IMR-90 (cell line): ENCODE measurements around the gene SMIM14. TPM values are rescaled to one million over a fixed set of nuclear protein-coding genes. Genes with fewer than 3 reads are reported as not detected.

Experiments
- ATAC-seq: fragments of 200-7000 bp; cut with Tn5 transposase; 2 replicates; pipeline ENCODE4 v1.9.1; 2020; ENCODE audit warnings: low read depth, mild to moderate bottlenecking, moderate library complexity
- BruUV-seq: library from RNA; stranded (reverse); fragments of 400-500 nt; replicated peaks from 2 replicates; lab custom pipeline; 2021; lab: Mats Ljungman, UMichigan
- CTCF ChIA-PET: fragments of 300-600 bp; formaldehyde crosslinking; extraction: SDS; loops from one replicate; lab custom pipeline; 2021; ENCODE audit warnings: antibody characterized with exemption; lab: Yijun Ruan, JAX
- POLR2A ChIA-PET: fragments of 300-600 bp; sonication (Branson Sonifier 250); formaldehyde crosslinking; loops from one replicate; lab custom pipeline; 2022; ENCODE audit warnings: antibody characterized with exemption; ENCODE audit not compliant: unreplicated experiment; lab: Charles Lee
- DNase-seq: peaks from one replicate; pipeline ENCODE4 v3.0.0; 2013
- H2AFZ ChIP-seq: replicated peaks from 2 replicates; pipeline ENCODE3; 2013; ENCODE audit warnings: low read length, mild to moderate bottlenecking; ENCODE audit not compliant: poor library complexity
- H2AK5ac ChIP-seq: 2 replicates; pipeline ENCODE4 v1.6.1; 2013; ENCODE audit warnings: low read depth, low read length, inconsistent platforms
- H2AK9ac ChIP-seq: replicated peaks from 2 replicates; pipeline ENCODE3; 2013; ENCODE audit warnings: mild to moderate bottlenecking, low read depth, low read length, moderate library complexity; ENCODE audit not compliant: poor library complexity
- H2BK120ac ChIP-seq: 2 replicates; pipeline ENCODE4 v1.6.1; 2013; ENCODE audit warnings: low read depth, low read length, inconsistent platforms
- H2BK15ac ChIP-seq: 3 replicates; pipeline ENCODE4 v1.6.1; 2013; ENCODE audit warnings: low read depth, low read length, inconsistent platforms
- H2BK20ac ChIP-seq: 2 replicates; pipeline ENCODE4 v1.6.1; 2013; ENCODE audit warnings: low read depth, mild to moderate bottlenecking, inconsistent platforms, low read length, moderate library complexity
- H2BK5ac ChIP-seq: 2 replicates; pipeline ENCODE4 v1.6.1; 2013; ENCODE audit warnings: mild to moderate bottlenecking, low read depth, low read length, inconsistent platforms; ENCODE audit not compliant: poor library complexity, severe bottlenecking
- H3K14ac ChIP-seq: replicated peaks from 2 replicates; pipeline ENCODE4 v1.6.1; 2013; ENCODE audit warnings: low read depth, low read length, inconsistent platforms
- H3K18ac ChIP-seq: 2 replicates; pipeline ENCODE4 v1.6.1; 2013; ENCODE audit warnings: low read depth, low read length, control low read depth
- H3K23ac ChIP-seq: 2 replicates; pipeline ENCODE4 v1.6.1; 2013; ENCODE audit warnings: low read depth, low read length, inconsistent platforms
- H3K27ac ChIP-seq: 2 replicates; pipeline ENCODE4 v1.5.1; 2013; ENCODE audit warnings: mild to moderate bottlenecking, control low read depth, low read length; ENCODE audit not compliant: insufficient read depth
- H3K27me3 ChIP-seq: 2 replicates; pipeline ENCODE4 v1.6.1; 2013; ENCODE audit warnings: low read length; ENCODE audit not compliant: control insufficient read depth, insufficient read depth
- H3K36me3 ChIP-seq: 2 replicates; pipeline ENCODE4 v1.6.1; 2013; ENCODE audit warnings: low read length, mixed read lengths; ENCODE audit not compliant: control insufficient read depth, insufficient read depth
- H3K4ac ChIP-seq: 2 replicates; pipeline ENCODE4 v1.6.1; 2013; ENCODE audit warnings: low read depth, low read length, inconsistent platforms
- H3K4me1 ChIP-seq: 2 replicates; pipeline ENCODE4 v1.6.1; 2013; ENCODE audit warnings: low read length, mixed read lengths; ENCODE audit not compliant: control insufficient read depth, insufficient read depth
- H3K4me2 ChIP-seq: 2 replicates; pipeline ENCODE4 v1.6.1; 2013; ENCODE audit warnings: low read depth, mild to moderate bottlenecking, control low read depth, low read length, moderate library complexity
- H3K4me3 ChIP-seq: 2 replicates; pipeline ENCODE4 v1.5.1; 2013; ENCODE audit warnings: low read depth, mild to moderate bottlenecking, control low read depth, low read length, moderate library complexity; ENCODE audit not compliant: insufficient read depth
- H3K56ac ChIP-seq: 2 replicates; pipeline ENCODE4 v1.6.1; 2013; ENCODE audit warnings: low read length, inconsistent platforms; ENCODE audit not compliant: insufficient read depth; ENCODE audit errors: extremely low read depth
- H3K79me1 ChIP-seq, 2 experiments: 2 replicates each; pipeline ENCODE4 v1.6.1; 2013; ENCODE audit warnings: low read length in 2 of 2, inconsistent platforms in 1 of 2, low read depth in 1 of 2
- H3K9ac ChIP-seq: 2 replicates; pipeline ENCODE4 v1.6.1; 2013; ENCODE audit warnings: low read depth, low read length, control low read depth
- H3K9me1 ChIP-seq: 2 replicates; pipeline ENCODE4 v1.6.1; 2013; ENCODE audit warnings: low read length, inconsistent platforms; ENCODE audit not compliant: insufficient read depth
- H3K9me3 ChIP-seq: 2 replicates; pipeline ENCODE4 v1.6.1; 2013; ENCODE audit warnings: low read length; ENCODE audit not compliant: control insufficient read depth, insufficient read depth
- H4K20me1 ChIP-seq: 2 replicates; pipeline ENCODE4 v1.6.1; 2013; ENCODE audit warnings: low read length, inconsistent platforms; ENCODE audit not compliant: insufficient read depth
- H4K5ac ChIP-seq: 2 replicates; pipeline ENCODE4 v1.6.1; 2013; ENCODE audit warnings: mild to moderate bottlenecking, low read depth, low read length, control low read depth
- H4K8ac ChIP-seq, 2 experiments: 2 replicates each; pipeline ENCODE4 v1.6.1; 2013; ENCODE audit warnings: low read depth in 2 of 2, low read length in 2 of 2, control low read depth in 1 of 2, inconsistent platforms in 1 of 2
- H4K91ac ChIP-seq: 2 replicates; pipeline ENCODE4 v1.6.1; 2013; ENCODE audit warnings: low read depth, low read length, inconsistent platforms; ENCODE audit not compliant: insufficient read depth
- CHD1 ChIP-seq: IDR thresholded peaks from 2 replicates; pipeline ENCODE4 v1.6.1; 2012; ENCODE audit warnings: low read depth, low read length, improper control_type of control experiment
- FOS ChIP-seq: fragments of 150-350 bp; IDR thresholded peaks from 2 replicates; pipeline ENCODE4 v1.6.1; 2016; ENCODE audit warnings: low read depth, low read length
- MAFK ChIP-seq: IDR thresholded peaks from 2 replicates; pipeline ENCODE4 v1.6.1; 2012; ENCODE audit warnings: low read depth, low read length, improper control_type of control experiment
- SMC3 ChIP-seq: fragments of 150-350 bp; IDR thresholded peaks from 2 replicates; pipeline ENCODE4 v1.6.1; 2016; ENCODE audit warnings: low read depth, mild to moderate bottlenecking, antibody characterized with exemption, low read length, moderate library complexity
- WGBS, 2 experiments: methylation state at CpG; one replicate each; pipeline versions ENCODE4 v1.1.5 to v1.1.7; 2013; ENCODE audit warnings: missing lambda C conversion rate in 2 of 2; ENCODE audit not compliant: insufficient read length in 1 of 2; ENCODE audit errors: extremely low coverage in 2 of 2; 5-methylcytosine and 5-hydroxymethylcytosine counted together
- dilution Hi-C: fragments of 300-500 bp; cut with HindIII; formaldehyde crosslinking; loops from one replicate; pipeline ENCODE4 v1.14.3; 2018; ENCODE audit warnings: low sequenced_read_pairs; ENCODE audit not compliant: unreplicated experiment
- in situ Hi-C: fragments of 300-500 bp; cut with MboI; formaldehyde crosslinking; loops from 3 replicates; pipeline ENCODE4 v1.14.3; 2019; ENCODE audit warnings: low sequenced_read_pairs, inconsistent platforms, mixed read lengths
- intact Hi-C: fragments of 100-400 bp; cut with micrococcal nuclease; formaldehyde crosslinking; loops from 2 replicates; pipeline ENCODE4 v1.10.0; 2022
- polyA plus RNA-seq, 3 experiments: library from polyadenylated mRNA; depleted of rRNA; stranded (reverse); fragments of >200 nt; gene quantifications; 2 replicates each; pipeline ENCODE4 v1.2.3, GENCODE V29; 2012; ENCODE audit warnings: low replicate concordance in 1 of 3
- total RNA-seq: library from RNA; depleted of rRNA; stranded (reverse); fragments of >200 nt; gene quantifications from 2 replicates; pipeline ENCODE4 v1.2.3, GENCODE V29; 2012

The SMIM14 gene
- total and polyA plus RNA-seq, 2 of the 4 experiments (the other 2 are of a cell fraction): 15.6 to 20.9 TPM

DNA sequence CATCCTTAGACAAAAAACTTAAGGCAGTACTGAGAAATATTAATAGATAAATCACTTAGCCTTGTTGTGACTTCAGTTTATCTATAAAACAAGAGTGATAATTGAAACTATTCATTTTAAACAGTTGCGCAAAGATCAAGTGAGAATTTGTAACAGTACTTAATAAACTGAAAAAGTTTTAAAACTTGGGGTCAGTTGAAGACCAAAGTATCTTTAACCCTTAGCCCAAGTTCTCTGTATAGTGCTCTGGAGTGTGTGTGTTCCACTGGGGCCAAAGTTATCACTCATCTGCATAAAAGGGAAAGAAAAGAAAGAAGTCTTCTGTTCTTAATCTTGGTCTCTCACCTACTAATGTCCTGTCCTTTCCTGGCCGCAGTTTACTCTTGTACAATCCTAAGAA lies 11.3 kb downstream of the SMIM14 start:
- H3K14ac ChIP-seq: no peak overlapping the region
- H3K9me3 ChIP-seq: no peaks in the 10 kb centered on the region
- dilution Hi-C loops: no loop called here
- POLR2A ChIA-PET: no interaction called here
- 0 out of 2 replicates have a peak, but pooled peaks cover 1% of the 10 kb centered on the region for H3K4me1 ChIP-seq
- no peak overlapping the region for H3K18ac ChIP-seq
- H3K36me3 ChIP-seq: peaks cover 5% of the 10 kb centered on the region; the same call in 1 of the 2 replicates
- H3K4me2 ChIP-seq: no peak overlapping the region
- H3K4me3 ChIP-seq: no peak overlapping the region
- H3K23ac ChIP-seq: no peak overlapping the region
- no peak overlapping the region for H3K27ac ChIP-seq
- H2AK5ac ChIP-seq: no peak overlapping the region
- no peak overlapping the region for H3K4ac ChIP-seq
- H4K20me1 ChIP-seq: no peaks in the 10 kb centered on the region
- ATAC-seq (no peak), DNase-seq (no peak)
- H2BK15ac ChIP-seq: no peak overlapping the region
- no peak overlapping the region for H4K5ac ChIP-seq
- H2BK20ac ChIP-seq: no peak overlapping the region
- no peaks in the 10 kb centered on the region for H3K27me3 ChIP-seq
- H4K91ac ChIP-seq: no peak overlapping the region
- H3K9ac ChIP-seq: no peak overlapping the region
- H3K9me1 ChIP-seq: no peaks in the 10 kb centered on the region
- intact Hi-C loops: no loop called here
- no TSS peak for BruUV-seq
- WGBS, 2 experiments: no CpG with 5 or more reads among the region's 2 CpGs
- peaks cover 13% of the 10 kb centered on the region in 2 experiments; a peak in 2 of 4 replicates for H3K79me1 ChIP-seq
- in situ Hi-C loops: no loop called here
- H3K56ac ChIP-seq: no peak overlapping the region
- TF ChIP-seq SMC3 (no peak), CHD1 (no peak), FOS (no peak), MAFK (no peak)
- no peak overlapping the region for H4K8ac ChIP-seq
- CTCF ChIA-PET: no interaction called here
- H2BK120ac ChIP-seq: no peak overlapping the region
- H2AK9ac ChIP-seq: no peak overlapping the region
- H2AFZ ChIP-seq: no peak overlapping the region
- no peak overlapping the region for H2BK5ac ChIP-seq
